Aorta (tissue), 5 donors: ENCODE data around the gene PRPF8. TPM values are rescaled to one million over a fixed set of nuclear protein-coding genes. Genes with fewer than 3 reads are reported as not detected.

Experiments used
- ATAC-seq: fragments of 200-7000 bp; cut with Tn5 transposase; one replicate; pipeline ENCODE4 v1.9.1; 2022; ENCODE audit warnings: moderate library complexity; ENCODE audit not compliant: low FRiP score
- DNase-seq, 2 donors: peaks; one replicate each; pipeline ENCODE4 v3.0.0-alpha.2; 2020
- H3K27ac ChIP-seq, 2 donors: one replicate each; pipeline ENCODE4 v1.5.1; 2013; ENCODE audit warnings: low read length in 2 of 2, mild to moderate bottlenecking in 2 of 2, moderate library complexity in 2 of 2, control low read depth in 1 of 2, inconsistent platforms in 1 of 2, low read depth in 1 of 2
- H3K27me3 ChIP-seq, 2 donors: one replicate each; pipeline ENCODE4 v1.6.1; 2013; ENCODE audit warnings: control low read depth in 1 of 2, low read length in 1 of 2, mild to moderate bottlenecking in 1 of 2, moderate library complexity in 1 of 2; ENCODE audit not compliant: insufficient read depth in 2 of 2, control insufficient read depth in 1 of 2
- H3K36me3 ChIP-seq, 2 donors: one replicate each; pipeline ENCODE4 v1.6.1; 2013; ENCODE audit warnings: control low read depth in 1 of 2, low read length in 1 of 2, mild to moderate bottlenecking in 1 of 2; ENCODE audit not compliant: insufficient read depth in 2 of 2, control insufficient read depth in 1 of 2
- H3K4me1 ChIP-seq, 2 donors: one replicate each; pipeline ENCODE4 v1.6.1; 2013; ENCODE audit warnings: low read length in 2 of 2, control low read depth in 1 of 2, mild to moderate bottlenecking in 1 of 2, moderate library complexity in 1 of 2; ENCODE audit not compliant: insufficient read depth in 2 of 2, control insufficient read depth in 1 of 2
- H3K4me3 ChIP-seq, 2 donors: one replicate each; pipeline ENCODE4 v1.5.1; 2013; ENCODE audit warnings: low read length in 2 of 2, control low read depth in 1 of 2, mild to moderate bottlenecking in 1 of 2
- H3K9me3 ChIP-seq: one replicate; pipeline ENCODE4 v1.6.1; 2013; ENCODE audit warnings: mild to moderate bottlenecking, low read length; ENCODE audit not compliant: control insufficient read depth
- WGBS, 2 donors: extraction: QIAGEN DNeasy Blood & Tissue Kit; methylation state at CpG; one replicate each; pipeline ENCODE4 v1.1.7; 2013; 5-methylcytosine and 5-hydroxymethylcytosine counted together
- intact Hi-C, 2 donors: fragments of 100-400 bp; cut with DNase I; formaldehyde crosslinking; loops; one replicate each; pipeline versions ENCODE4 v1.14.2 to v1.15.0; 2022
- polyA plus RNA-seq, 2 donors: library from polyadenylated mRNA; stranded (reverse); fragments of 200-250 nt; gene quantifications; one replicate each; pipeline ENCODE4 v1.2.3, GENCODE V29; 2013
- total RNA-seq, 2 donors: library from RNA; stranded (reverse); fragmentation: NEBNext Ultra II Directional; extraction: Animal tissue kit (Norgen Biotek cat#: 25700); gene quantifications; one replicate each; pipeline ENCODE4 v1.2.1, GENCODE V29; 2021
- donor health status: healthy with polysubstance abuse.
- donor health status: Bipolar disorder and iron deficiency.
- donor health status: DM: no; HTN: no; CAD: no.
- donor health status: DM: no; HTN: no; CAD: no.
- donor health status: DM: yes; HTN: yes; CAD: no.

The PRPF8 gene
- total and polyA plus RNA-seq, 4 donors: 14.7 to 235 (median 136) TPM

- Histone ChIP-seq H3K27ac (no peak overlapping the region), H3K4me3 (no peak overlapping the region), H3K9me3 (no peaks in the 10 kb centered on the region), H3K4me1 (no peaks in the 10 kb centered on the region), H3K27me3 (no peaks in the 10 kb centered on the region), H3K36me3 (no peaks in the 10 kb centered on the region)
- intact Hi-C loops: no loop called here
- DNase-seq: no peak
- 95 to 96% methylated on average over 14 of the region's 14 CpGs for WGBS, 2 donors
- no peak for ATAC-seq
Observed at GRCh38 chr17:1623057-1623630, 61.5 kb downstream of the PRPF8 start.

DNA sequence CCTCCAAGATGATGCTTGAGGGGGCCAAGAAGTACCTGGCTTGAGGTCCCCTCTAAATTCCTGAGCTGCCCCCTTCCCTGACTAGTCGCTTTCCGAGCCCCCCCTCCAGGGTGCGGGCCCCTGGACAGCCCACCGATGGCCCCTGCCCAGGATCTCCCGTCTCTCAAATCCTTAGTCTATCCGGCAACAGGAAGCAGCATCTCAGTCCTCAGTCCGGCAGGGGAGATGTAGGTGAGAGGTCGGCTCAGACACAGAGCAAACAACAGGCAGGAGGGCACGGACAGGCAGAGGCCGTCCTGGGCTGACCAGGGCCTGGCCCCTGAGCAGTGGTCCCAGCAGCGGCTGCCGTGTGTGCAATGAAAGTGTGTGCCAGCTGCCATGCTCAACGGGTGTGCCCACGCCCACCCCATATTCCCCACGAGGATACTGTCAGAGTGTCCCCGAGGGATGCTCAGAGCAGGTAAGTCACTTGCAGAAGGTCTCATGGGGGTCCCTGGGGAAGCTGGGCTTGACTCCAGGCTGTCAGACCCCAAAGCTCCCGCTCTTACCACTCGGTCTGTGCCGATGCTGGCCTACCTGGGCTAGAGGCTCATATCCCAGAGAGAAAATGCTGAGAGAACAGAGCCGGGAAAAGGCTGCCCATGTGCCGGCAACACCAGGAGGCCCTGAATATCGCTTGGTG is 63.3 kb downstream of the PRPF8 start:
- 85 to 87% methylated on average over 22 of the region's 22 CpGs for WGBS, 2 donors
- no peak overlapping the region for H3K4me3 ChIP-seq

GRCh38 chr17:1620486-1620885 is 64.2 kb downstream of the PRPF8 start:
- H3K4me1 ChIP-seq: no peaks in the 10 kb centered on the region
- H3K27ac ChIP-seq: no peak overlapping the region
- ATAC-seq (no peak), DNase-seq (no peak)
- no peaks in the 10 kb centered on the region for H3K9me3 ChIP-seq
- 90 to 91% methylated on average over 13 of the region's 13 CpGs for WGBS, 2 donors
- no peak overlapping the region for H3K4me3 ChIP-seq
- intact Hi-C loops: no loop called here
- no peaks in the 10 kb centered on the region for H3K27me3 ChIP-seq
- no peaks in the 10 kb centered on the region for H3K36me3 ChIP-seq

More for the DNA sequence above, 63.3 kb downstream of the PRPF8 start:
- H3K27ac ChIP-seq: no peak overlapping the region
- no peaks in the 10 kb centered on the region for H3K27me3 ChIP-seq
- DNase-seq (no peak), ATAC-seq (no peak)
- no peaks in the 10 kb centered on the region for H3K36me3 ChIP-seq
- H3K9me3 ChIP-seq: no peaks in the 10 kb centered on the region
- no peaks in the 10 kb centered on the region for H3K4me1 ChIP-seq
- intact Hi-C loops: no loop called here

- no peaks in the 10 kb centered on the region for H3K9me3 ChIP-seq
- H3K4me1 ChIP-seq: no peaks in the 10 kb centered on the region
- H3K36me3 ChIP-seq: no peaks in the 10 kb centered on the region
- DNase-seq (no peak), ATAC-seq (peak; percentile 33)
- H3K4me3 ChIP-seq: no peak overlapping the region
- no peaks in the 10 kb centered on the region for H3K27me3 ChIP-seq
- no peak overlapping the region for H3K27ac ChIP-seq
- intact Hi-C loops: no loop called here
- 82 to 84% methylated on average over 20 of the region's 20 CpGs for WGBS, 2 donors
Observed at GRCh38 chr17:1617620-1618174, 67.0 kb downstream of the PRPF8 start.

DNA sequence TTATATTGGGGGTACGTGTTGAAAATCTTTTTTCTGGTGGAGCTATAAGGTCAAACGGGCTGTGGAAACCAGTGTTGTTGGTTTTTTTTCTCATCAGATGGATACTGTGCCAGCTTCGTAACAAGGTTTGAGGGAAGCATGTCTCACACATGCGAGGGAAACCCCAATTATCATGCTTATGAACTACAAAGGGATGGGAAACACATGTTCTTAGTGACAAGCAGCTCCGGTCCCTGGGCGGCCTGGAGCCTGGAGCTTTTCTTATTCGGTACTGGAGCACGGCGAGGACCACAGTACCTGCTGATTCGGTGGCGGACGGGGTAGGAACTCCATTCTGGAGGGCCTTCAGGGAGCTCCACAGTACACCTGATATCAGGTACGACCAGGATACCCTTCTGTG is 68.6 kb downstream of the PRPF8 start:
- WGBS, 2 donors: 87 to 90% methylated on average over 13 of the region's 13 CpGs
- no peak for ATAC-seq
- H3K36me3 ChIP-seq: no peaks in the 10 kb centered on the region

DNA sequence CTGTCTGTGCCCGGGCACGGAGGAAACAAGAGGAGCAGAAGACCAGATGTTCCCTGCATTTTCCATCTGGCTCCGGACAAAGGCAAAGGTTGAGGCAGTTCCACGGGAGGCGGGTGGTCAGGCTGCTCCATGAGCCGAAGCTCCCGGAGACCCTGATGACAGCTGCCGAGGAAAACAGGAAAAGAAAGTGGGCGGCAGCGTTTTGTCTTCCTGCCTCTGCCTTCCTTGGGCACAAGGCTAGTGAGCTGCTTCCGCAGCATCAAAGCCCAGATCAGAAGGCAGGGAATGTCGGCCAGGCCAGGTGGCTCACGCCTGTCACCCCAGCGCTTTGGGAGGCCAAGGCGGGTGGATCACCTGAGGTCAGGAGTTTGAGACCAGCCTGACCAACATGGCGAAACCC is 72.3 kb downstream of the PRPF8 start:
- DNase-seq (no peak), ATAC-seq (no peak)
- no peaks in the 10 kb centered on the region for H3K4me1 ChIP-seq
- H3K4me3 ChIP-seq: no peak overlapping the region
- no peaks in the 10 kb centered on the region for H3K9me3 ChIP-seq
- H3K36me3 ChIP-seq: no peaks in the 10 kb centered on the region
- no peaks in the 10 kb centered on the region for H3K27me3 ChIP-seq
- intact Hi-C loops: no loop called here
- 84 to 90% methylated on average over 16 of the region's 16 CpGs for WGBS, 2 donors
- no peak overlapping the region for H3K27ac ChIP-seq

More for the DNA sequence above, 68.6 kb downstream of the PRPF8 start:
- H3K4me3 ChIP-seq: no peak overlapping the region
- no peaks in the 10 kb centered on the region for H3K9me3 ChIP-seq
- no peak overlapping the region for H3K27ac ChIP-seq
- no peaks in the 10 kb centered on the region for H3K27me3 ChIP-seq
- no peaks in the 10 kb centered on the region for H3K4me1 ChIP-seq
- no peak for DNase-seq
- intact Hi-C loops: no loop called here

GRCh38 chr17:1611715-1612114 is 73.0 kb downstream of the PRPF8 start:
- intact Hi-C loops: no loop called here
- H3K27ac ChIP-seq: no peak overlapping the region
- 62 to 72% methylated on average over 10 of the region's 10 CpGs for WGBS, 2 donors

DNA sequence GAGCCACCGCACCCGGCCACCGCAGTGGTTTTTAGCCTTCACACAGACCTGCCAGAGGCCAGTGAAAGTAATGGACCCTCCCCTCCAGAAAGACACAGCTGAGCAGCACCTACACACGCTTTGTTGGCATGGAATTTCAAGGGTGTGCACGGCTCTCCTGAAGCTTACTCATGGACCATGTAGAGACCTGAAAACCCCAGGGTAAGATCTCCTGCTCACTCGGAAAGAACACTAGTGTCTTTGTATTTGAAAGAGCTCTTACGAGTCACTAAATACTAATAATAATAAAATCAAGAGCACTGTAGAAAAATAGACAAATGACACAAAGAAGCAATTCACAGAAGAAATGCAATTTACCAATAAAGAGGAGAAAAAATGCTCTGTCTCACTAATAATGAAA is 76.0 kb downstream of the PRPF8 start:
- H3K4me1 ChIP-seq: no peaks in the 10 kb centered on the region
- intact Hi-C loops: no loop called here
- no peak for DNase-seq
- H3K27ac ChIP-seq: no peak overlapping the region
- no peaks in the 10 kb centered on the region for H3K36me3 ChIP-seq
- no peaks in the 10 kb centered on the region for H3K9me3 ChIP-seq
- no peaks in the 10 kb centered on the region for H3K27me3 ChIP-seq
- ATAC-seq: no peak
- no peak overlapping the region for H3K4me3 ChIP-seq
- 94 to 96% methylated on average over 7 of the region's 7 CpGs for WGBS, 2 donors

More at GRCh38 chr17:1611715-1612114, 73.0 kb downstream of the PRPF8 start:
- H3K27me3 ChIP-seq: no peaks in the 10 kb centered on the region
- H3K36me3 ChIP-seq: no peaks in the 10 kb centered on the region
- peak in 1 of 2 donors; percentile 59 for DNase-seq
- no peaks in the 10 kb centered on the region for H3K9me3 ChIP-seq
- ATAC-seq: no peak
- H3K4me3 ChIP-seq: no peak overlapping the region
- no peaks in the 10 kb centered on the region for H3K4me1 ChIP-seq

DNA sequence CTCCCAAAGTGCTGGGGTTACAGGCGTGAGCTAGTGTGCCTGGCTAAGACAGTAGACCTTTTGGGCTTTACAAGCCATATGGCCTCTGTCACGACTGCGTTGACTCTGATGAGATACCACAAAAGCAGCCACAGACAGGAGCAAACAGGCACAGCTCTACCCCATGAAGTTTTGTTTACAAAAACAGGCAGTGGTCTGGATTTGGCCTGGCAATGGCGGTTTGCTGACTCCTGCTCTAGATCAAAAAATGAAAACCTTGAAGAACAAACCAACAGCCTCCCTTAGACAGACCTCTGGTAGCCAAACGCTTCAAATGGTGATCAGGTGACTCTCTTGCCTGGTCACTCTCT is 76.7 kb downstream of the PRPF8 start:
- Histone ChIP-seq H3K4me3 (no peak overlapping the region), H3K9me3 (no peaks in the 10 kb centered on the region), H3K27me3 (no peaks in the 10 kb centered on the region), H3K4me1 (no peaks in the 10 kb centered on the region), H3K36me3 (no peaks in the 10 kb centered on the region), H3K27ac (no peak overlapping the region)
- no peak for DNase-seq
- 92 to 93% methylated on average over 5 of the region's 5 CpGs for WGBS, 2 donors
- intact Hi-C loops: no loop called here
- no peak for ATAC-seq
